IMR-90 (cell line): ENCODE data around the gene STARD13. TPM values are rescaled to one million over a fixed set of nuclear protein-coding genes. Genes with fewer than 3 reads are reported as not detected.

Experiments
- ATAC-seq: fragments of 200-7000 bp; cut with Tn5 transposase; 2 replicates; pipeline ENCODE4 v1.9.1; 2020; ENCODE audit warnings: low read depth, mild to moderate bottlenecking, moderate library complexity
- BruUV-seq: library from RNA; stranded (reverse); fragments of 400-500 nt; replicated peaks from 2 replicates; lab custom pipeline; 2021; lab: Mats Ljungman, UMichigan
- CTCF ChIA-PET: fragments of 300-600 bp; formaldehyde crosslinking; extraction: SDS; loops from one replicate; lab custom pipeline; 2021; ENCODE audit warnings: antibody characterized with exemption; lab: Yijun Ruan, JAX
- POLR2A ChIA-PET: fragments of 300-600 bp; sonication (Branson Sonifier 250); formaldehyde crosslinking; loops from one replicate; lab custom pipeline; 2022; ENCODE audit warnings: antibody characterized with exemption; ENCODE audit not compliant: unreplicated experiment; lab: Charles Lee
- DNase-seq: peaks from one replicate; pipeline ENCODE4 v3.0.0; 2013
- H2AFZ ChIP-seq: replicated peaks from 2 replicates; pipeline ENCODE3; 2013; ENCODE audit warnings: low read length, mild to moderate bottlenecking; ENCODE audit not compliant: poor library complexity
- H2AK5ac ChIP-seq: 2 replicates; pipeline ENCODE4 v1.6.1; 2013; ENCODE audit warnings: low read depth, low read length, inconsistent platforms
- H2AK9ac ChIP-seq: replicated peaks from 2 replicates; pipeline ENCODE3; 2013; ENCODE audit warnings: mild to moderate bottlenecking, low read depth, low read length, moderate library complexity; ENCODE audit not compliant: poor library complexity
- H2BK120ac ChIP-seq: 2 replicates; pipeline ENCODE4 v1.6.1; 2013; ENCODE audit warnings: low read depth, low read length, inconsistent platforms
- H2BK15ac ChIP-seq: 3 replicates; pipeline ENCODE4 v1.6.1; 2013; ENCODE audit warnings: low read depth, low read length, inconsistent platforms
- H2BK20ac ChIP-seq: 2 replicates; pipeline ENCODE4 v1.6.1; 2013; ENCODE audit warnings: low read depth, mild to moderate bottlenecking, inconsistent platforms, low read length, moderate library complexity
- H2BK5ac ChIP-seq: 2 replicates; pipeline ENCODE4 v1.6.1; 2013; ENCODE audit warnings: mild to moderate bottlenecking, low read depth, low read length, inconsistent platforms; ENCODE audit not compliant: poor library complexity, severe bottlenecking
- H3K14ac ChIP-seq: replicated peaks from 2 replicates; pipeline ENCODE4 v1.6.1; 2013; ENCODE audit warnings: low read depth, low read length, inconsistent platforms
- H3K18ac ChIP-seq: 2 replicates; pipeline ENCODE4 v1.6.1; 2013; ENCODE audit warnings: low read depth, low read length, control low read depth
- H3K23ac ChIP-seq: 2 replicates; pipeline ENCODE4 v1.6.1; 2013; ENCODE audit warnings: low read depth, low read length, inconsistent platforms
- H3K27ac ChIP-seq: 2 replicates; pipeline ENCODE4 v1.5.1; 2013; ENCODE audit warnings: mild to moderate bottlenecking, control low read depth, low read length; ENCODE audit not compliant: insufficient read depth
- H3K27me3 ChIP-seq: 2 replicates; pipeline ENCODE4 v1.6.1; 2013; ENCODE audit warnings: low read length; ENCODE audit not compliant: control insufficient read depth, insufficient read depth
- H3K36me3 ChIP-seq: 2 replicates; pipeline ENCODE4 v1.6.1; 2013; ENCODE audit warnings: low read length, mixed read lengths; ENCODE audit not compliant: control insufficient read depth, insufficient read depth
- H3K4ac ChIP-seq: 2 replicates; pipeline ENCODE4 v1.6.1; 2013; ENCODE audit warnings: low read depth, low read length, inconsistent platforms
- H3K4me1 ChIP-seq: 2 replicates; pipeline ENCODE4 v1.6.1; 2013; ENCODE audit warnings: low read length, mixed read lengths; ENCODE audit not compliant: control insufficient read depth, insufficient read depth
- H3K4me2 ChIP-seq: 2 replicates; pipeline ENCODE4 v1.6.1; 2013; ENCODE audit warnings: low read depth, mild to moderate bottlenecking, control low read depth, low read length, moderate library complexity
- H3K4me3 ChIP-seq: 2 replicates; pipeline ENCODE4 v1.5.1; 2013; ENCODE audit warnings: low read depth, mild to moderate bottlenecking, control low read depth, low read length, moderate library complexity; ENCODE audit not compliant: insufficient read depth
- H3K56ac ChIP-seq: 2 replicates; pipeline ENCODE4 v1.6.1; 2013; ENCODE audit warnings: low read length, inconsistent platforms; ENCODE audit not compliant: insufficient read depth; ENCODE audit errors: extremely low read depth
- H3K79me1 ChIP-seq, 2 experiments: 2 replicates each; pipeline ENCODE4 v1.6.1; 2013; ENCODE audit warnings: low read length in 2 of 2, inconsistent platforms in 1 of 2, low read depth in 1 of 2
- H3K9ac ChIP-seq: 2 replicates; pipeline ENCODE4 v1.6.1; 2013; ENCODE audit warnings: low read depth, low read length, control low read depth
- H3K9me1 ChIP-seq: 2 replicates; pipeline ENCODE4 v1.6.1; 2013; ENCODE audit warnings: low read length, inconsistent platforms; ENCODE audit not compliant: insufficient read depth
- H3K9me3 ChIP-seq: 2 replicates; pipeline ENCODE4 v1.6.1; 2013; ENCODE audit warnings: low read length; ENCODE audit not compliant: control insufficient read depth, insufficient read depth
- H4K20me1 ChIP-seq: 2 replicates; pipeline ENCODE4 v1.6.1; 2013; ENCODE audit warnings: low read length, inconsistent platforms; ENCODE audit not compliant: insufficient read depth
- H4K5ac ChIP-seq: 2 replicates; pipeline ENCODE4 v1.6.1; 2013; ENCODE audit warnings: mild to moderate bottlenecking, low read depth, low read length, control low read depth
- H4K8ac ChIP-seq, 2 experiments: 2 replicates each; pipeline ENCODE4 v1.6.1; 2013; ENCODE audit warnings: low read depth in 2 of 2, low read length in 2 of 2, control low read depth in 1 of 2, inconsistent platforms in 1 of 2
- H4K91ac ChIP-seq: 2 replicates; pipeline ENCODE4 v1.6.1; 2013; ENCODE audit warnings: low read depth, low read length, inconsistent platforms; ENCODE audit not compliant: insufficient read depth
- RCOR1 ChIP-seq: IDR thresholded peaks from 2 replicates; pipeline ENCODE4 v1.6.1; 2012; ENCODE audit warnings: mild to moderate bottlenecking, low read length, improper control_type of control experiment; ENCODE audit not compliant: insufficient replicate concordance
- RFX5 ChIP-seq: IDR thresholded peaks from 2 replicates; pipeline ENCODE4 v1.8.0; 2012; ENCODE audit warnings: low read depth, mild to moderate bottlenecking, low read length, moderate library complexity
- WGBS, 2 experiments: methylation state at CpG; one replicate each; pipeline versions ENCODE4 v1.1.5 to v1.1.7; 2013; ENCODE audit warnings: missing lambda C conversion rate in 2 of 2; ENCODE audit not compliant: insufficient read length in 1 of 2; ENCODE audit errors: extremely low coverage in 2 of 2; 5-methylcytosine and 5-hydroxymethylcytosine counted together
- dilution Hi-C: fragments of 300-500 bp; cut with HindIII; formaldehyde crosslinking; loops from one replicate; pipeline ENCODE4 v1.14.3; 2018; ENCODE audit warnings: low sequenced_read_pairs; ENCODE audit not compliant: unreplicated experiment
- in situ Hi-C: fragments of 300-500 bp; cut with MboI; formaldehyde crosslinking; loops from 3 replicates; pipeline ENCODE4 v1.14.3; 2019; ENCODE audit warnings: low sequenced_read_pairs, inconsistent platforms, mixed read lengths
- intact Hi-C: fragments of 100-400 bp; cut with micrococcal nuclease; formaldehyde crosslinking; loops from 2 replicates; pipeline ENCODE4 v1.10.0; 2022
- polyA plus RNA-seq, 3 experiments: library from polyadenylated mRNA; depleted of rRNA; stranded (reverse); fragments of >200 nt; gene quantifications; 2 replicates each; pipeline ENCODE4 v1.2.3, GENCODE V29; 2012; ENCODE audit warnings: low replicate concordance in 1 of 3
- total RNA-seq: library from RNA; depleted of rRNA; stranded (reverse); fragments of >200 nt; gene quantifications from 2 replicates; pipeline ENCODE4 v1.2.3, GENCODE V29; 2012

STARD13 gene
- total and polyA plus RNA-seq, 2 of the 4 experiments (the other 2 are of a cell fraction), result 23.6 to 46.6 TPM

GRCh38 chr13:33210090-33210489, 75.5 kb downstream of the STARD13 start:
- peaks cover 35% of the 10 kb centered on the region for H3K4me1 ChIP-seq
- no peak for ATAC-seq
- peaks cover 53% of the 10 kb centered on the region for H4K20me1 ChIP-seq
- H4K8ac ChIP-seq, result no peak overlapping the region
- H3K4me2 ChIP-seq, result no peak overlapping the region
- in situ Hi-C loops (no loop called here), intact Hi-C loops (loop anchor here (5.0 kb wide), 1 partner anchor 88 kb away; no protein-coding TSS in a partner anchor), dilution Hi-C loops (no loop called here)
- no peaks in the 10 kb centered on the region for H3K27me3 ChIP-seq
- peaks cover 38% of the 10 kb centered on the region for H3K9me1 ChIP-seq
- H2BK5ac ChIP-seq, result no peak overlapping the region
- no peak overlapping the region for H2AK9ac ChIP-seq
- no peaks in the 10 kb centered on the region for H3K9me3 ChIP-seq
- BruUV-seq, result no TSS peak
- ChIA-PET CTCF (no interaction called here), POLR2A (no interaction called here)
- no peak for DNase-seq
- H3K9ac ChIP-seq, result no peak overlapping the region
- H3K4ac ChIP-seq, result no peak overlapping the region
- no peak for TF ChIP-seq RCOR1
- TF ChIP-seq RFX5, result no peak
- no peak overlapping the region for H4K5ac ChIP-seq
- H3K14ac ChIP-seq, result no peak overlapping the region
- WGBS, 2 experiments, result no CpG with 5 or more reads among the region's 2 CpGs
- H3K27ac ChIP-seq, result no peak overlapping the region
- H2BK20ac ChIP-seq, result no peak overlapping the region
- H2AFZ ChIP-seq, result no peak overlapping the region
- no peak overlapping the region for H2BK15ac ChIP-seq
- no peak overlapping the region for H3K23ac ChIP-seq
- H3K56ac ChIP-seq, result no peak overlapping the region
- no peak overlapping the region for H2BK120ac ChIP-seq
- H3K4me3 ChIP-seq, result no peak overlapping the region
- no peak overlapping the region for H4K91ac ChIP-seq
- H3K36me3 ChIP-seq, result 0 out of 2 replicates have a peak, but pooled peaks cover 1% of the 10 kb centered on the region
- H2AK5ac ChIP-seq, result no peak overlapping the region
- H3K18ac ChIP-seq, result no peak overlapping the region
- H3K79me1 ChIP-seq, result peaks cover 38 to 86% of the 10 kb centered on the region in 2 experiments
